ENCODE results near the gene DNAJC30. TPM values are rescaled to one million over a fixed set of nuclear protein-coding genes. Genes with fewer than 3 reads are reported as not detected.

The DNAJC30 gene
- polyA plus RNA-seq, 1 donor (not counting 4 experiments of a cell fraction or from before 2014, with no cell fraction given): 4.9 TPM

- Histone ChIP-seq H3K79me2 (ENCODE audit: control insufficient read depth, insufficient read depth, low read length) (no peaks in the 10 kb centered on the region), H3K4me1 (ENCODE audit: control insufficient read depth, extremely low read depth, insufficient read depth, low read length) (peaks cover 5% of the 10 kb centered on the region), H3K27me3 (ENCODE audit: control insufficient read depth, extremely low read depth, insufficient read depth, low read length) (peaks cover 41% of the 10 kb centered on the region), H3K9me1 (ENCODE audit: control insufficient read depth, extremely low read depth, insufficient read depth, low read length) (no peaks in the 10 kb centered on the region), H4K20me1 (ENCODE audit: control insufficient read depth, extremely low read depth, insufficient read depth, low read length) (no peaks in the 10 kb centered on the region), H3K36me3 (ENCODE audit: control insufficient read depth in 2 of 2, extremely low read depth in 1 of 2, insufficient read depth in 2 of 2, low read length in 2 of 2) (no peaks in the 10 kb centered on the region), H3K9ac (ENCODE audit: control insufficient read depth, extremely low read depth, insufficient read depth, low read length) (no peak overlapping the region), H3K4me3 (ENCODE audit: control insufficient read depth in 2 of 3, extremely low read depth in 1 of 3, insufficient read depth in 2 of 3, low read depth in 1 of 3, low read length in 3 of 3) (no peak overlapping the region), H3K27ac (ENCODE audit: control insufficient read depth, insufficient read depth, low read length) (no peak overlapping the region), H3K9me3 (ENCODE audit: control insufficient read depth, low read depth, low read length) (no peaks in the 10 kb centered on the region), H3K4me2 (ENCODE audit: control insufficient read depth, extremely low read depth, insufficient read depth, low read depth, low read length) (no peak overlapping the region), H2AFZ (ENCODE audit: control insufficient read depth, low read length) (no peak overlapping the region)
- TF ChIP-seq EZH2 (IDR thresholded peaks at IDR 0.05; ENCODE audit: low read length): no peak
- TF ChIP-seq CTCF (optimal IDR thresholded peaks at IDR 0.05 in 1 of 3, IDR thresholded peaks at IDR 0.05 in 1 of 3, conservative IDR thresholded peaks at IDR 0.05 in 1 of 3; ENCODE audit: extremely low read depth in 1 of 3, insufficient read depth in 2 of 3, low read length in 3 of 3): no peak
- DNase-seq (ENCODE audit: low read depth, low spot score): no peak
- dilution Hi-C loops (cut with MboI; ENCODE audit: extremely low pct_ligation_motif_present, low sequenced_read_pairs): no loop called here
- FAIRE-seq: no peak
These were observed 33.7 kb downstream of the DNAJC30 start for GRCh38 chr7:73649576-73649975.

GRCh38 chr7:73648593-73649332 is 34.5 kb downstream of the DNAJC30 start:
- no peak for DNase-seq (ENCODE audit: low read depth, low spot score)
- H4K20me1 ChIP-seq (ENCODE audit: control insufficient read depth, extremely low read depth, insufficient read depth, low read length): no peaks in the 10 kb centered on the region
- peaks cover 41% of the 10 kb centered on the region for H3K27me3 ChIP-seq (ENCODE audit: control insufficient read depth, extremely low read depth, insufficient read depth, low read length)
- H3K36me3 ChIP-seq (ENCODE audit: control insufficient read depth in 2 of 2, extremely low read depth in 1 of 2, insufficient read depth in 2 of 2, low read length in 2 of 2): no peaks in the 10 kb centered on the region
- H3K27ac ChIP-seq (ENCODE audit: control insufficient read depth, insufficient read depth, low read length): no peak overlapping the region
- no peak overlapping the region for H3K9ac ChIP-seq (ENCODE audit: control insufficient read depth, extremely low read depth, insufficient read depth, low read length)
- no peaks in the 10 kb centered on the region for H3K9me1 ChIP-seq (ENCODE audit: control insufficient read depth, extremely low read depth, insufficient read depth, low read length)
- H3K4me3 ChIP-seq (ENCODE audit: control insufficient read depth in 2 of 3, extremely low read depth in 1 of 3, insufficient read depth in 2 of 3, low read depth in 1 of 3, low read length in 3 of 3): no peak overlapping the region
- TF ChIP-seq CTCF (optimal IDR thresholded peaks at IDR 0.05 in 1 of 3, IDR thresholded peaks at IDR 0.05 in 1 of 3, conservative IDR thresholded peaks at IDR 0.05 in 1 of 3; ENCODE audit: extremely low read depth in 1 of 3, insufficient read depth in 2 of 3, low read length in 3 of 3): no peak
- no peak for TF ChIP-seq EZH2 (IDR thresholded peaks at IDR 0.05; ENCODE audit: low read length)
- FAIRE-seq: no peak
- dilution Hi-C loops (cut with MboI; ENCODE audit: extremely low pct_ligation_motif_present, low sequenced_read_pairs): no loop called here
- H3K9me3 ChIP-seq (ENCODE audit: control insufficient read depth, low read depth, low read length): no peaks in the 10 kb centered on the region
- peaks cover 5% of the 10 kb centered on the region for H3K4me1 ChIP-seq (ENCODE audit: control insufficient read depth, extremely low read depth, insufficient read depth, low read length)
- peak overlapping the region; percentile 80 for H3K4me2 ChIP-seq (ENCODE audit: control insufficient read depth, extremely low read depth, insufficient read depth, low read depth, low read length)
- H2AFZ ChIP-seq (ENCODE audit: control insufficient read depth, low read length): no peak overlapping the region
- no peaks in the 10 kb centered on the region for H3K79me2 ChIP-seq (ENCODE audit: control insufficient read depth, insufficient read depth, low read length)
